Activated CD4-positive, alpha-beta memory T cell treated with anti-CD3 and anti-CD28 coated beads, Interleukin-2, amount 10 ng/mL, durations not matched to agents 7 days and 5 days (primary cell): ENCODE data around the gene ZBTB20. TPM values are rescaled to one million over a fixed set of nuclear protein-coding genes. Genes with fewer than 3 reads are reported as not detected.
"Not testable (repeated sequence)": the region's sequence is repeated elsewhere in the genome, so short reads cannot be mapped to it uniquely, and the experiment has no call there.

Experiments used
- CTCF ChIA-PET: fragments of 350-600 bp; sonication (Branson Sonifier 250); formaldehyde crosslinking; loops from one replicate; lab custom pipeline; 2021; ENCODE audit warnings: antibody characterized with exemption, inconsistent platforms; lab: Charles Lee
- POLR2A ChIA-PET: fragments of 350-600 bp; sonication (Branson Sonifier 250); formaldehyde crosslinking; loops from one replicate; lab custom pipeline; 2021; ENCODE audit warnings: antibody characterized with exemption; lab: Charles Lee
- DNase-seq: peaks from one replicate; pipeline ENCODE4 v3.0.0-alpha.2; 2020
- H3K27ac Mint-ChIP-seq: one replicate; pipeline ENCODE4 v1.8.0; 2021; ENCODE audit warnings: mild to moderate bottlenecking, mixed read lengths
- H3K27me3 Mint-ChIP-seq: one replicate; pipeline ENCODE4 v1.8.0; 2021; ENCODE audit warnings: mixed read lengths
- H3K36me3 Mint-ChIP-seq: one replicate; pipeline ENCODE4 v1.8.0; 2021; ENCODE audit warnings: low read depth, mixed read lengths
- H3K4me1 Mint-ChIP-seq: one replicate; pipeline ENCODE4 v1.8.0; 2021; ENCODE audit warnings: mixed read lengths
- H3K4me3 Mint-ChIP-seq: one replicate; pipeline ENCODE4 v1.8.0; 2021; ENCODE audit warnings: mild to moderate bottlenecking, mixed read lengths
- H3K9me3 Mint-ChIP-seq: one replicate; pipeline ENCODE4 v1.8.0; 2021; ENCODE audit warnings: mixed read lengths
- total RNA-seq, 2 experiments: library from RNA; stranded (reverse); gene quantifications; one replicate each; pipeline ENCODE4 v1.2.3, GENCODE V29; 2021

The ZBTB20 gene
- total RNA-seq, 2 experiments from 2014 or later: 6.3 to 8.6 TPM

- no peak for DNase-seq
- Mint-ChIP-seq H3K4me3 (no peak overlapping the region), H3K36me3 (peaks cover 3% of the 10 kb centered on the region), H3K27me3 (no peaks in the 10 kb centered on the region), H3K27ac (no peak overlapping the region), H3K9me3 (no peaks in the 10 kb centered on the region), H3K4me1 (no peaks in the 10 kb centered on the region)
- ChIA-PET POLR2A (no interaction called here), CTCF (no interaction called here)
These were observed 8.0 kb downstream of the ZBTB20 start for GRCh38 chr3:115139072-115139471.

- Mint-ChIP-seq H3K27me3 (no peaks in the 10 kb centered on the region), H3K36me3 (no peaks in the 10 kb centered on the region), H3K4me1 (no peaks in the 10 kb centered on the region), H3K4me3 (no peak overlapping the region), H3K9me3 (no peaks in the 10 kb centered on the region), H3K27ac (no peak overlapping the region)
- POLR2A ChIA-PET: interaction anchor here (1.3 to 3.9 kb wide), 2 partner anchors 11 to 13 kb away, joined by 4 to 24 read pairs; partner anchors contain the start of gene ZBTB20
- no peak for DNase-seq
- CTCF ChIA-PET: no interaction called here
These were observed 12.3 kb downstream of the ZBTB20 start for GRCh38 chr3:115134648-115135347.

GRCh38 chr3:115127208-115127607 lies 19.9 kb downstream of the ZBTB20 start:
- POLR2A ChIA-PET: no interaction called here
- no peaks in the 10 kb centered on the region for H3K4me1 Mint-ChIP-seq
- DNase-seq: no peak
- CTCF ChIA-PET: no interaction called here
- no peaks in the 10 kb centered on the region for H3K36me3 Mint-ChIP-seq
- H3K9me3 Mint-ChIP-seq: no peaks in the 10 kb centered on the region
- no peaks in the 10 kb centered on the region for H3K27me3 Mint-ChIP-seq
- no peak overlapping the region for H3K4me3 Mint-ChIP-seq
- H3K27ac Mint-ChIP-seq: no peak overlapping the region

GRCh38 chr3:115120597-115120996 lies 26.5 kb downstream of the ZBTB20 start:
- Mint-ChIP-seq H3K4me3 (no peak overlapping the region), H3K9me3 (no peaks in the 10 kb centered on the region), H3K27me3 (no peaks in the 10 kb centered on the region), H3K27ac (no peak overlapping the region), H3K36me3 (no peaks in the 10 kb centered on the region), H3K4me1 (peaks cover 1% of the 10 kb centered on the region)
- POLR2A ChIA-PET: no interaction called here
- CTCF ChIA-PET: no interaction called here
- DNase-seq: no peak

- DNase-seq: no peak
- no peaks in the 10 kb centered on the region for H3K4me1 Mint-ChIP-seq
- H3K9me3 Mint-ChIP-seq: no peaks in the 10 kb centered on the region
- H3K4me3 Mint-ChIP-seq: no peak overlapping the region
- no peak overlapping the region for H3K27ac Mint-ChIP-seq
- POLR2A ChIA-PET: no interaction called here
- CTCF ChIA-PET: no interaction called here
- H3K27me3 Mint-ChIP-seq: no peaks in the 10 kb centered on the region
- H3K36me3 Mint-ChIP-seq: no peaks in the 10 kb centered on the region
These were observed 33.7 kb downstream of the ZBTB20 start for GRCh38 chr3:115113367-115113766.

GRCh38 chr3:115111632-115112031 lies 35.5 kb downstream of the ZBTB20 start:
- ChIA-PET CTCF (no interaction called here), POLR2A (no interaction called here)
- H3K4me1 Mint-ChIP-seq: no peaks in the 10 kb centered on the region
- no peak for DNase-seq
- H3K27me3 Mint-ChIP-seq: no peaks in the 10 kb centered on the region
- H3K4me3 Mint-ChIP-seq: no peak overlapping the region
- no peak overlapping the region for H3K27ac Mint-ChIP-seq
- no peaks in the 10 kb centered on the region for H3K9me3 Mint-ChIP-seq
- peaks cover 2% of the 10 kb centered on the region for H3K36me3 Mint-ChIP-seq

- no peaks in the 10 kb centered on the region for H3K4me1 Mint-ChIP-seq
- H3K27me3 Mint-ChIP-seq: no peaks in the 10 kb centered on the region
- no peak for DNase-seq
- peaks cover 2% of the 10 kb centered on the region for H3K36me3 Mint-ChIP-seq
- no peak overlapping the region for H3K4me3 Mint-ChIP-seq
- H3K9me3 Mint-ChIP-seq: no peaks in the 10 kb centered on the region
- ChIA-PET CTCF (no interaction called here), POLR2A (no interaction called here)
- H3K27ac Mint-ChIP-seq: no peak overlapping the region
These were observed 36.3 kb downstream of the ZBTB20 start for GRCh38 chr3:115110830-115111229.

GRCh38 chr3:115110066-115110465 lies 37.0 kb downstream of the ZBTB20 start:
- H3K4me3 Mint-ChIP-seq, H3K4me1 Mint-ChIP-seq, H3K27me3 Mint-ChIP-seq, H3K36me3 Mint-ChIP-seq, H3K9me3 Mint-ChIP-seq, CTCF ChIA-PET, DNase-seq, POLR2A ChIA-PET, H3K27ac Mint-ChIP-seq: not testable (repeated sequence)

- no peak overlapping the region for H3K27ac Mint-ChIP-seq
- peaks cover 2% of the 10 kb centered on the region for H3K36me3 Mint-ChIP-seq
- H3K4me1 Mint-ChIP-seq: no peaks in the 10 kb centered on the region
- no peak for DNase-seq
- no peaks in the 10 kb centered on the region for H3K27me3 Mint-ChIP-seq
- POLR2A ChIA-PET: no interaction called here
- CTCF ChIA-PET: interaction anchor here (1.8 kb wide), 1 partner anchor 16 kb away, joined by 7 read pairs; no protein-coding TSS in a partner anchor
- H3K9me3 Mint-ChIP-seq: no peaks in the 10 kb centered on the region
- no peak overlapping the region for H3K4me3 Mint-ChIP-seq
These were observed 38.5 kb downstream of the ZBTB20 start for GRCh38 chr3:115108614-115109013.

GRCh38 chr3:115102046-115102445 lies 45.0 kb downstream of the ZBTB20 start:
- no peaks in the 10 kb centered on the region for H3K27me3 Mint-ChIP-seq
- peaks cover 16% of the 10 kb centered on the region for H3K4me1 Mint-ChIP-seq
- no peaks in the 10 kb centered on the region for H3K36me3 Mint-ChIP-seq
- no peaks in the 10 kb centered on the region for H3K9me3 Mint-ChIP-seq
- POLR2A ChIA-PET: no interaction called here
- CTCF ChIA-PET: interaction anchor here (2.2 kb wide), 1 partner anchor 10 kb away, joined by 9 read pairs; no protein-coding TSS in a partner anchor
- no peak overlapping the region for H3K4me3 Mint-ChIP-seq
- no peak for DNase-seq
- H3K27ac Mint-ChIP-seq: no peak overlapping the region

GRCh38 chr3:115100806-115101205 lies 46.3 kb downstream of the ZBTB20 start:
- ChIA-PET POLR2A (interaction anchor here (0.5 to 2.5 kb wide), 3 partner anchors 46 to 144 kb away, joined by 3 to 19 read pairs (median 4); partner anchors contain the start of gene ZBTB20), CTCF (interaction anchor here (0.6 to 2.2 kb wide), 3 partner anchors 9 to 735 kb away, joined by 3 to 9 read pairs (median 3); no protein-coding TSS in a partner anchor)
- H3K27ac Mint-ChIP-seq: no peak overlapping the region
- H3K27me3 Mint-ChIP-seq: no peaks in the 10 kb centered on the region
- H3K4me1 Mint-ChIP-seq: peaks cover 16% of the 10 kb centered on the region
- peak overlapping the region; percentile 54 for H3K4me3 Mint-ChIP-seq
- no peaks in the 10 kb centered on the region for H3K36me3 Mint-ChIP-seq
- no peak for DNase-seq
- H3K9me3 Mint-ChIP-seq: no peaks in the 10 kb centered on the region

GRCh38 chr3:115099986-115100571 lies 47.0 kb downstream of the ZBTB20 start:
- H3K36me3 Mint-ChIP-seq: no peaks in the 10 kb centered on the region
- no peaks in the 10 kb centered on the region for H3K27me3 Mint-ChIP-seq
- peak overlapping the region; percentile 54 for H3K4me3 Mint-ChIP-seq
- no peaks in the 10 kb centered on the region for H3K9me3 Mint-ChIP-seq
- ChIA-PET POLR2A (interaction anchor here (0.5 to 2.5 kb wide), 3 partner anchors 46 to 145 kb away, joined by 3 to 19 read pairs (median 4); partner anchors contain the start of gene ZBTB20), CTCF (interaction anchor here (0.6 to 2.2 kb wide), 3 partner anchors 8 to 735 kb away, joined by 3 to 9 read pairs (median 3); no protein-coding TSS in a partner anchor)
- H3K4me1 Mint-ChIP-seq: peaks cover 16% of the 10 kb centered on the region
- peak; percentile 26 for DNase-seq
- peak overlapping the region; percentile 19 for H3K27ac Mint-ChIP-seq

GRCh38 chr3:115099134-115099985 lies 47.7 kb downstream of the ZBTB20 start:
- Mint-ChIP-seq H3K4me3 (no peak overlapping the region), H3K36me3 (no peaks in the 10 kb centered on the region), H3K27me3 (no peaks in the 10 kb centered on the region), H3K27ac (no peak overlapping the region), H3K4me1 (peaks cover 16% of the 10 kb centered on the region), H3K9me3 (no peaks in the 10 kb centered on the region)
- DNase-seq: no peak
- ChIA-PET POLR2A (interaction anchor here (2.5 kb wide), 1 partner anchor 47 kb away, joined by 19 read pairs; the partner anchor contains the start of gene ZBTB20), CTCF (no interaction called here)
